ENCODE data around the gene KRT32. TPM values are rescaled to one million over a fixed set of nuclear protein-coding genes. Genes with fewer than 3 reads are reported as not detected.

Gene KRT32
- total RNA-seq, 1 experiment from 2014 or later, result not detected

GRCh38 chr17:41419716-41420115 lies 47.5 kb downstream of the KRT32 start:
- CTCF ChIA-PET, result no interaction called here
- TF ChIP-seq, protein P1, sequence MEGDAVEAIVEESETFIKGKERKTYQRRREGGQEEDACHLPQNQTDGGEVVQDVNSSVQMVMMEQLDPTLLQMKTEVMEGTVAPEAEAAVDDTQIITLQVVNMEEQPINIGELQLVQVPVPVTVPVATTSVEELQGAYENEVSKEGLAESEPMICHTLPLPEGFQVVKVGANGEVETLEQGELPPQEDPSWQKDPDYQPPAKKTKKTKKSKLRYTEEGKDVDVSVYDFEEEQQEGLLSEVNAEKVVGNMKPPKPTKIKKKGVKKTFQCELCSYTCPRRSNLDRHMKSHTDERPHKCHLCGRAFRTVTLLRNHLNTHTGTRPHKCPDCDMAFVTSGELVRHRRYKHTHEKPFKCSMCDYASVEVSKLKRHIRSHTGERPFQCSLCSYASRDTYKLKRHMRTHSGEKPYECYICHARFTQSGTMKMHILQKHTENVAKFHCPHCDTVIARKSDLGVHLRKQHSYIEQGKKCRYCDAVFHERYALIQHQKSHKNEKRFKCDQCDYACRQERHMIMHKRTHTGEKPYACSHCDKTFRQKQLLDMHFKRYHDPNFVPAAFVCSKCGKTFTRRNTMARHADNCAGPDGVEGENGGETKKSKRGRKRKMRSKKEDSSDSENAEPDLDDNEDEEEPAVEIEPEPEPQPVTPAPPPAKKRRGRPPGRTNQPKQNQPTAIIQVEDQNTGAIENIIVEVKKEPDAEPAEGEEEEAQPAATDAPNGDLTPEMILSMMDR (conservative IDR thresholded peaks at IDR 0.05; ENCODE audit: low read depth, low read length), result no peak
- TF ChIP-seq EZH2 (IDR thresholded peaks at IDR 0.05; ENCODE audit: borderline replicate concordance, low read depth, low read length, poor library complexity, severe bottlenecking), result no peak
- no peak overlapping the region for H3K4me3 ChIP-seq (ENCODE audit: low read depth, low read length, poor library complexity, severe bottlenecking)
- POLR2A ChIA-PET (ENCODE audit: low non-redundant PET), result no interaction called here
- no TSS peak for BruUV-seq (replicated peaks)
- H3K9me3 ChIP-seq (ENCODE audit: low read depth, low read length, poor library complexity, severe bottlenecking), result no peaks in the 10 kb centered on the region
- H3K36me3 ChIP-seq (ENCODE audit: insufficient read depth, low read length, poor library complexity, severe bottlenecking), result no peaks in the 10 kb centered on the region
- H3K27ac ChIP-seq (ENCODE audit: low read depth, low read length, poor library complexity, severe bottlenecking), result no peak overlapping the region
- no peak for DNase-seq (ENCODE audit: low spot score)
- H3K4me1 ChIP-seq (ENCODE audit: insufficient read depth, low read length, poor library complexity, severe bottlenecking), result no peaks in the 10 kb centered on the region
- H3K27me3 ChIP-seq (replicated peaks; ENCODE audit: insufficient read depth, low read depth, low read length, poor library complexity), result no peaks in the 10 kb centered on the region
- intact Hi-C loops (cut with micrococcal nuclease; ENCODE audit: unreplicated experiment), result no loop called here

GRCh38 chr17:41418116-41418860 lies 48.9 kb downstream of the KRT32 start:
- no peaks in the 10 kb centered on the region for H3K36me3 ChIP-seq (ENCODE audit: insufficient read depth, low read length, poor library complexity, severe bottlenecking)
- intact Hi-C loops (cut with micrococcal nuclease; ENCODE audit: unreplicated experiment), result no loop called here
- no peaks in the 10 kb centered on the region for H3K9me3 ChIP-seq (ENCODE audit: low read depth, low read length, poor library complexity, severe bottlenecking)
- CTCF ChIA-PET, result no interaction called here
- H3K27ac ChIP-seq (ENCODE audit: low read depth, low read length, poor library complexity, severe bottlenecking), result no peak overlapping the region
- DNase-seq (ENCODE audit: low spot score), result no peak
- no TSS peak for BruUV-seq (replicated peaks)
- no peaks in the 10 kb centered on the region for H3K27me3 ChIP-seq (replicated peaks; ENCODE audit: insufficient read depth, low read depth, low read length, poor library complexity)
- no peak overlapping the region for H3K4me3 ChIP-seq (ENCODE audit: low read depth, low read length, poor library complexity, severe bottlenecking)
- TF ChIP-seq EZH2 (IDR thresholded peaks at IDR 0.05; ENCODE audit: borderline replicate concordance, low read depth, low read length, poor library complexity, severe bottlenecking), result no peak
- TF ChIP-seq, protein P1 (conservative IDR thresholded peaks at IDR 0.05; ENCODE audit: low read depth, low read length), result no peak
- POLR2A ChIA-PET (ENCODE audit: low non-redundant PET), result interaction anchor here (0.6 kb wide), 1 partner anchor 101 kb away, joined by 4 read pairs; no protein-coding TSS in a partner anchor
- no peaks in the 10 kb centered on the region for H3K4me1 ChIP-seq (ENCODE audit: insufficient read depth, low read length, poor library complexity, severe bottlenecking)

- Histone ChIP-seq H3K27me3 (replicated peaks; ENCODE audit: insufficient read depth, low read depth, low read length, poor library complexity) (no peaks in the 10 kb centered on the region), H3K36me3 (ENCODE audit: insufficient read depth, low read length, poor library complexity, severe bottlenecking) (no peaks in the 10 kb centered on the region), H3K9me3 (ENCODE audit: low read depth, low read length, poor library complexity, severe bottlenecking) (no peaks in the 10 kb centered on the region), H3K4me3 (ENCODE audit: low read depth, low read length, poor library complexity, severe bottlenecking) (no peak overlapping the region), H3K4me1 (ENCODE audit: insufficient read depth, low read length, poor library complexity, severe bottlenecking) (no peaks in the 10 kb centered on the region), H3K27ac (ENCODE audit: low read depth, low read length, poor library complexity, severe bottlenecking) (no peak overlapping the region)
- POLR2A ChIA-PET (ENCODE audit: low non-redundant PET), result interaction anchor here (0.6 kb wide), 1 partner anchor 100 kb away, joined by 4 read pairs; no protein-coding TSS in a partner anchor
- no peak for TF ChIP-seq EZH2 (IDR thresholded peaks at IDR 0.05; ENCODE audit: borderline replicate concordance, low read depth, low read length, poor library complexity, severe bottlenecking)
- TF ChIP-seq, protein P1 (conservative IDR thresholded peaks at IDR 0.05; ENCODE audit: low read depth, low read length), result no peak; the same call in 1 of the 2 replicates
- no peak for DNase-seq (ENCODE audit: low spot score)
- no TSS peak for BruUV-seq (replicated peaks)
- intact Hi-C loops (cut with micrococcal nuclease; ENCODE audit: unreplicated experiment), result no loop called here
- CTCF ChIA-PET, result no interaction called here
Measured at GRCh38 chr17:41417576-41418015, 49.6 kb downstream of the KRT32 start.
